ENCODE measurements around the gene RNF41. TPM values are rescaled to one million over a fixed set of nuclear protein-coding genes. Genes with fewer than 3 reads are reported as not detected.

The RNF41 gene
- total RNA-seq, 1 donor = 75.0 TPM

- no peak for DNase-seq (ENCODE audit: low read depth)
- no peak overlapping the region for H3K4me3 ChIP-seq (ENCODE audit: low read depth, low read length)
- no peak for TF ChIP-seq CTCF (IDR thresholded peaks at IDR 0.05; ENCODE audit: insufficient read depth, low read length)
These were observed 43.4 kb downstream of the RNF41 start for GRCh38 chr12:56178347-56178746.

- DNase-seq (ENCODE audit: low read depth) = no peak
- no peak overlapping the region for H3K4me3 ChIP-seq (ENCODE audit: low read depth, low read length)
- TF ChIP-seq CTCF (IDR thresholded peaks at IDR 0.05; ENCODE audit: insufficient read depth, low read length) = no peak
These were observed 48.9 kb downstream of the RNF41 start for GRCh38 chr12:56172839-56173238.

- DNase-seq (ENCODE audit: low read depth) = no peak
- no peak overlapping the region for H3K4me3 ChIP-seq (ENCODE audit: low read depth, low read length)
- no peak for TF ChIP-seq CTCF (IDR thresholded peaks at IDR 0.05; ENCODE audit: insufficient read depth, low read length)
These were observed 52.4 kb downstream of the RNF41 start for GRCh38 chr12:56169229-56169759.

- no peak for DNase-seq (ENCODE audit: low read depth)
- no peak overlapping the region for H3K4me3 ChIP-seq (ENCODE audit: low read depth, low read length)
- no peak for TF ChIP-seq CTCF (IDR thresholded peaks at IDR 0.05; ENCODE audit: insufficient read depth, low read length)
These were observed 56.4 kb downstream of the RNF41 start for GRCh38 chr12:56165369-56165768.

- DNase-seq (ENCODE audit: low read depth) = no peak
- no peak overlapping the region for H3K4me3 ChIP-seq (ENCODE audit: low read depth, low read length)
- TF ChIP-seq CTCF (IDR thresholded peaks at IDR 0.05; ENCODE audit: insufficient read depth, low read length) = no peak
These were observed 57.4 kb downstream of the RNF41 start for GRCh38 chr12:56164345-56164729.

GRCh38 chr12:56163533-56164344 lies 58.0 kb downstream of the RNF41 start:
- TF ChIP-seq CTCF (IDR thresholded peaks at IDR 0.05; ENCODE audit: insufficient read depth, low read length) = no peak
- H3K4me3 ChIP-seq (ENCODE audit: low read depth, low read length) = no peak overlapping the region
- no peak for DNase-seq (ENCODE audit: low read depth)

Measured in fibroblast of the aortic adventitia (primary cell).